ENCODE data around the gene CENPH.
A peak's percentile ranks its signal among the peaks of the same experiment; 100 is the strongest.
"Not testable (repeated sequence)": the region's sequence is repeated elsewhere in the genome, so short reads cannot be mapped to it uniquely, and the experiment has no call there.

CENPH gene

DNA sequence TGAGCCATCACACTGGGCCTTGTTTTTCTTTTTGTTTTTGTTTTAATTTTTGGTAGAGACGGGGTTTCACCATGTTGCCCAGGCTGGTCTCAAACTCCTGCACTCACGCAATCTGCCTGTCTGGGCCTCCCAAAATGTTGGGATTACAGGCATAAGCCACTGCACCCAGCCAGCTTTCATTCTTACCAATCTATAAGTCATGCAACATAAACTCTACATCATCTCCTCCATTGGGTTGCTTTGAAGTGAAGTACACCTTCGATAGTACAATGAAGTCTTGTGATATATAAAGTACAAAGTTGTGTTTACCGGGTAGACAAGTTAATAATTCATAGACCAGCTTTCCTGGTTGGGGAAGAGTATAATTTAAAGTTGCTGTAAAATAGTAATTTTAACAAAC is 36.5 kb downstream of the CENPH start:
- TF ChIP-seq, protein P1, sequence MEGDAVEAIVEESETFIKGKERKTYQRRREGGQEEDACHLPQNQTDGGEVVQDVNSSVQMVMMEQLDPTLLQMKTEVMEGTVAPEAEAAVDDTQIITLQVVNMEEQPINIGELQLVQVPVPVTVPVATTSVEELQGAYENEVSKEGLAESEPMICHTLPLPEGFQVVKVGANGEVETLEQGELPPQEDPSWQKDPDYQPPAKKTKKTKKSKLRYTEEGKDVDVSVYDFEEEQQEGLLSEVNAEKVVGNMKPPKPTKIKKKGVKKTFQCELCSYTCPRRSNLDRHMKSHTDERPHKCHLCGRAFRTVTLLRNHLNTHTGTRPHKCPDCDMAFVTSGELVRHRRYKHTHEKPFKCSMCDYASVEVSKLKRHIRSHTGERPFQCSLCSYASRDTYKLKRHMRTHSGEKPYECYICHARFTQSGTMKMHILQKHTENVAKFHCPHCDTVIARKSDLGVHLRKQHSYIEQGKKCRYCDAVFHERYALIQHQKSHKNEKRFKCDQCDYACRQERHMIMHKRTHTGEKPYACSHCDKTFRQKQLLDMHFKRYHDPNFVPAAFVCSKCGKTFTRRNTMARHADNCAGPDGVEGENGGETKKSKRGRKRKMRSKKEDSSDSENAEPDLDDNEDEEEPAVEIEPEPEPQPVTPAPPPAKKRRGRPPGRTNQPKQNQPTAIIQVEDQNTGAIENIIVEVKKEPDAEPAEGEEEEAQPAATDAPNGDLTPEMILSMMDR (conservative IDR thresholded peaks at IDR 0.05; ENCODE audit: low read depth, low read length): no peak
- H3K4me3 ChIP-seq (ENCODE audit: low read depth, low read length): no peak overlapping the region

DNA sequence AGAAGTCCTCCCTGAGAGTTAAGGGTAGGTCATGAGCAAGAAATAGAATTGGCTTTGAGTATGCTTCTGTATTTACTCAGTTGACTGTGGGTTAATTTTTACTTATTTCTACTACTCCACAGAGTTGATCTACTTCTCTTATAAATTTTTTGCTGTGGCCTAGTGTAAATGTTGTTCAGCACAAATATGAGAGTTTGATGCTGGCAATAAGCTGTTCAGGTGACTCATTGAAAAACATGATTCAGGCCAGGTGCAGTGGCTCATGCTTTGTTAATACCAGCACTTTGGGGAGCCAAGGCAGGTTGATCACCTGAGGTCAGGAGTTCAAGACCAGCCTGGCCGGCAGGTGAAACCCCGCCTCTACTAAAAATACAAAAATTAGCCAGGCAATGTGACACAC is 40.8 kb downstream of the CENPH start:
- DNase-seq (ENCODE audit: low read depth): no peak
- TF ChIP-seq, protein P1 (conservative IDR thresholded peaks at IDR 0.05; ENCODE audit: low read depth, low read length): no peak
- no peak overlapping the region for H3K4me3 ChIP-seq (ENCODE audit: low read depth, low read length)

More for the DNA sequence above, 36.5 kb downstream of the CENPH start:
- DNase-seq (ENCODE audit: low read depth): no peak

DNA sequence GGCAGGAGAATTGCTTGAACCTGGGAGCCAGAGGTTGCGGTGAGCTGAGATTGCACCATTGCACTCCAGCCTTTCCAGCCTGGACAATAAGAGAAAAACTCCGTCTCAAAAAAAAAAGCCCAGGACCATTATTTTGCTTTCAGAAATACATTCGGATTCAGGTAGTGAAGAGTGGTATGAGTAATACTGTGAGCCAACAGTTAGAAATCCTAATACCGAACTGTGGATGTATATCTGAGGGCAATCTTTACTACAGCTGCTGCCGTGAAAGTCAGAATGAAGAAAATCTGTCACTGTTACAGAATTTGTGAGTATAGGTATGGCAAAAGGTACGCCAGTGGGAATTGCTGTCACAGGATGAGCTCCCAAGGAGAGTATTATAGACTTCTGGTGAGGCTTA is 41.9 kb downstream of the CENPH start:
- no peak for DNase-seq (ENCODE audit: low read depth)
- H3K4me3 ChIP-seq (ENCODE audit: low read depth, low read length): no peak overlapping the region

DNA sequence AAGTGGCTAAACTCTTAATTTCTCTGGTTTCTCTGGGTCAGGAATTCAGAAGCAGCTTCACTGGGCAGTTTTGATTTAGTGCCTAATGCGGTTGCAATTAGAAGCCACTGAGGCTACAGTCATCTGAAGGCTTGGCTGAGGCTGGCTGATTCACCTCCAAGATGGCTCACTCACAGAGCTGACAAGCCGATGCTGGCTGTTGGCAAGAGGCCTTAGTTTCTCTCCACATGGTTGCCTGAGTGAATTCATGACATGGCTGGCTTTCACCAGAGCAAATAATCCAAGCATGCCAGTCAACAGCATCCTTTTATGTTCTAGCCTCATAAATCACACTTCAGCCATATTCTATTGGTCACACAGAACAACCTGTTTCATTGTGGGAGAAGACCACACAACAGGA is 42.5 kb downstream of the CENPH start:
- TF ChIP-seq, protein P1 (conservative IDR thresholded peaks at IDR 0.05; ENCODE audit: low read depth, low read length): no peak
- no peak overlapping the region for H3K4me3 ChIP-seq (ENCODE audit: low read depth, low read length)
- DNase-seq (ENCODE audit: low read depth): no peak

More for the DNA sequence above, 41.9 kb downstream of the CENPH start:
- TF ChIP-seq, protein P1 (conservative IDR thresholded peaks at IDR 0.05; ENCODE audit: low read depth, low read length): no peak

DNA sequence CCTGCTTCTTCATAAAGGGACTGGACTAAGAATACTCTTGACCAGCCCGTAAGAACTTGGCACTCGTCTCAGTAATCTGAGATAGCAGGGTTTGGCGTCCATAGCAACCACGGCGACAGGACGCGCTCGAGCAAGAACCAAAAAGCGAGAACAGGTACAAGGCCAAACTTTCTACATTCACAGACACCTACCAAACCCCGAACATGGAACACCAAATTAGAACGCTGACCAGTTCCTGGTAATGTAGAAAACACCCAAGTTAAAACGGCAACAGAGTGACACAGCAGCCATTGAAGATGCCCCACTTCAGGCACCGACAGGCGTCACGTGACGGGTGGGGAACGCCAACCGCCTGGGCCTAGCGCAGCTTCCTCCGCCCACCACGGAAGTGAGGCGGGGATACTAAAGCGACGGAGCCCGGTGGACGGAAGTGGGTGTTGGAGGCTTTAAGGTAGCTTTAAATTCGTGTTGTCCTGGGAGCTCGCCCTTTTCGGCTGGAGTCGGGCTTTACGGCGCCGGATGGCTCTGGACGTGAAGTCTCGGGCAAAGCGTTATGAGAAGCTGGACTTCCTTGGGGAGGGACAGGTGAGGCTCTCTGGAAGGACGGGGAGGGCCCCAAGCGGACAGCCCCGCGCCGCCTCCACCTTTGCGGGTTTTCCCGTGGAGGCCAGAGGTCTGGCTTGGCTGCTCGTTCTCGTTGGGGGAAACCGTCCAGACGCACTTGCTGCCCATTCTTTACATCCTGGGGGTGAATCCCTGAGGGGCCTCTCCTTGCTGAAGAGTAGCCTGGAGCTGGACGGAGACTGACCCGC is 45.3 kb downstream of the CENPH start, which contains the start of gene CDK7:
CDK7 (plus strand) TSS at position 430 of the 812 bp plus-strand sequence; CDS start at position 520, 90 bp downstream.
- TF ChIP-seq, protein P1 (conservative IDR thresholded peaks at IDR 0.05; ENCODE audit: low read depth, low read length): no peak
- H3K4me3 ChIP-seq (ENCODE audit: low read depth, low read length): peak within 1 kb of the TSS; percentile 95
- peak; percentile 94 for DNase-seq (ENCODE audit: low read depth)

DNA sequence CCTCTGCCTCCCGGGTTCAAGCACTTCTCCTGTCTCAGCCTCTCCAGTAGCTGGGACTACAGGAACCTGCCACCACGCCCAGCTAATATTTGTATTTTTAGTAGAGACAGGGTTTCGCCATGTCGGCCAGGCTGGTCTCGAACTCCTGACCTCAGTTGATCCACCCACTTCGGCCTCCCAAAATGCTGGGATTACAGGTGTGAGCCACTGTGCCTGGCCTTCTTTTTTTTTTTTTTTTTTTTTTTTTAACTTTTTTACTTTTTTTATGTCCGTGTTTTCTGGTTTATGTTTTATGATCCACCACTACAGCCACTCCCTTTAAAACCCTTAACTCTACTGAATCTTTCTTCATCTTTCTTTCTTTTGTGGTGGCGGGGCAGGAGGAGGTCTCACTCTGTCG is 47.4 kb downstream of the CENPH start:
- DNase-seq (ENCODE audit: low read depth); H3K4me3 ChIP-seq (ENCODE audit: low read depth, low read length): not testable (repeated sequence)

DNA sequence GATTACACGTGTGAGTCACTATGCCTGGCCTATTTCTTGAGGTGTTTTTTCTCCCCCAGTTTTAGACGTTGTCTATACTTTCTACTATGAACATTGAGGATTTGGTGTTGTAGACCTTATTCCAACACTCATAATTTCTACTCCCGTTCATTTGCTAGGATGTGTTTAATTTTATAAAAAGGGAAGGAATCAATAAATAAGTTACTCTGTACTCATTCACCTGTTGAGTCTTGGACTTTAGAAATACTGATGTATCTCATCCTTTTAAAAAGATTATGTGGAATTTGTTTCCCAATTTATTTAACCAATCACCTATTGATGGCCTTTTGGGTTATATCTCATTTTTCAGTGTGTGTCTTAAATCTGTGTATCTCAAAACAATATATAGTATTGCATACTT is 48.5 kb downstream of the CENPH start:
- TF ChIP-seq, protein P1 (conservative IDR thresholded peaks at IDR 0.05; ENCODE audit: low read depth, low read length): no peak
- H3K4me3 ChIP-seq (ENCODE audit: low read depth, low read length): no peak overlapping the region
- DNase-seq (ENCODE audit: low read depth): no peak
